C4-2B (cell line): Measurements from ENCODE around the gene LIN7A.

ENCODE experiments used
- H3K27ac ChIP-seq: fragments of 450-650 bp; 2 replicates; pipeline ENCODE4 v1.5.1; 2017
- CTCF ChIP-seq: fragments of 450-650 bp; conservative IDR thresholded peaks from 2 replicates; pipeline ENCODE4 v1.5.1; 2017; ENCODE audit warnings: mild to moderate bottlenecking
- ZFX ChIP-seq: fragments of 450-650 bp; IDR thresholded peaks from 2 replicates; pipeline ENCODE4 v1.6.1; 2017

Gene LIN7A

DNA sequence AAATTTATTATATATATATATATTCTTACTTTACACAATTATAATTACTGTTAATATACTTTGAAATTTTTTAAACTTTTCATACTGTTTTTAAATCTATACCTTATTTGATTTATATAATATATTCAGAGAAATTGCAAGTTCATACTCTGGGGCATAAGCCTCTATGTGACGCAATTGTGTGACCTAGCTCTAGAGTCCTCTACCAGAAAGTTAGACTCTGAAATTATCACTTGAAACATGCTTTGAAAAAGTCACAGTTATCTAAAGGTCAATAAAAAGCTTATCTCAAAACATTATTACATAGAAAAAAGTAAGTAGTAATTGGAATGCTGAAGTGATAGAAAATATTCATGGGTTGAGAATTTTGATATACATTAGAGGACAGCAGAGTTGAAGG, 93.8 kb downstream of the LIN7A start:
- no peak for TF ChIP-seq ZFX
- TF ChIP-seq CTCF: no peak
- H3K27ac ChIP-seq: no peak overlapping the region

DNA sequence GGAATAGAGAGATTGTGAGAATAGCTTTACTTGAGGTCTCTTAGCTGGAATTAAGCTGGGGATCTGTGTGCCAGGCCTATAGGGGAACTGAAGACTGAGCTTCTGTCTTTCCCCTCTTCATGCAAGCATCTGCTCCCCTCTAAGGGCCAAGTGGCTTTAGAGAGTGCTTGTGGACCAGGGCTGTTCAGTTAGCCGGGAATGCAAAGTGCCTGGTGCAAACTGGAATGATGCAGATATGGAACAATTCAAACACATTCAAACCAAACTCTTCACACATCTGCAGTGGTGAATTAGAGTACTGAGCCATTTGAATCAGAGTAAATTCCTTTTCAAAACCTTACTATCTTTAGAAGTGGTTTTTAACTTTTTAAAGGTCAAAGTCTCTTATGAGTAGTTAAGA, 99.0 kb downstream of the LIN7A start:
- no peak for TF ChIP-seq ZFX
- TF ChIP-seq CTCF: no peak

GRCh38 chr12:80838024-80838658, 99.6 kb downstream of the LIN7A start:
- TF ChIP-seq ZFX (no peak), CTCF (no peak)
- no peak overlapping the region for H3K27ac ChIP-seq

More for the DNA sequence above, 99.0 kb downstream of the LIN7A start:
- H3K27ac ChIP-seq: no peak overlapping the region

- TF ChIP-seq ZFX: no peak
- TF ChIP-seq CTCF: peak; percentile 83
- no peak overlapping the region for H3K27ac ChIP-seq
These were observed 100.3 kb downstream of the LIN7A start for GRCh38 chr12:80837342-80837978.

DNA sequence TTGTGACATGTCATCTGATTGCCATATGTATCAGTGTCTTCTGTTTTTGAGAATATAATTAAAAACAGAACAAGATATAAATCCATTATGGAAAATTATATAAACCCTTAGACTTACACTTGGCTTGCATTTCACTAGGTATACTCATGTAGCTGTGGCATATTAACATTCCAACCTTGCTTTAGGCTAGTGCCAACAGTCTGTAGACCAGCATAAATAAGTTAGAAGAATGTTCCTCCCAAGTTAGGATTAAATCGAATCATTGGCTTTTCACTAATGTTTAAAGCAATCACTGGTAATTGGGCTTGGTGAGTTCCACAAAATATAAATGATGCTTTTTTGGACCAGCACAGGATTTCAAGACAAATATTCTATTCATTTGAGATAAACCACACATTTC, 103.0 kb downstream of the LIN7A start:
- TF ChIP-seq CTCF (no peak), ZFX (no peak)
- H3K27ac ChIP-seq: no peak overlapping the region

GRCh38 chr12:80830533-80831088, 107.1 kb downstream of the LIN7A start:
- TF ChIP-seq CTCF (no peak), ZFX (no peak)
- no peak overlapping the region for H3K27ac ChIP-seq

DNA sequence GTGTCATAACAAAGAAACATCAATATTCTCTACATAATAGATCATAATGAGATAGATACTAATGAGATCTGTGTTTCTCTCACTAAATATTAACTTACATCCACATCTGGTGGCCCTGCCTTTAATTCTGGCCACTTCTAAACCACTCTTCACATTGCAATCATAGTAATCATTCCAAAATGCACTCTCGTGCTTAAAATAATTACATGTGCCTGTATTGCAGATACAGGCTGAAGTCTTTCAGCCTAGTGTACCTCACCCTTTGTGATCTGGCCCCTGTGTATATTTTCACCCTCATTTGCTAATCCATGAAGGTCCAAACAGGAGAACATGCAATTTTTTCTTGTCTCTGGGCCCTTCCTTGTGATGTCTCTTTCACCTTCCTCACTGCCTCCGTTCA, 108.0 kb downstream of the LIN7A start:
- TF ChIP-seq ZFX (no peak), CTCF (no peak)
- no peak overlapping the region for H3K27ac ChIP-seq
